ENCODE data around the gene PAX2.

PAX2 gene

GRCh38 chr10:100823194-100823593 lies 77.8 kb downstream of the PAX2 start:
- in situ Hi-C loops (cut with HindIII; ENCODE audit: low sequenced_read_pairs), result loop anchor here (5.0 kb wide), 1 partner anchor 61 kb away; no protein-coding TSS in a partner anchor
- TF ChIP-seq, protein P1, sequence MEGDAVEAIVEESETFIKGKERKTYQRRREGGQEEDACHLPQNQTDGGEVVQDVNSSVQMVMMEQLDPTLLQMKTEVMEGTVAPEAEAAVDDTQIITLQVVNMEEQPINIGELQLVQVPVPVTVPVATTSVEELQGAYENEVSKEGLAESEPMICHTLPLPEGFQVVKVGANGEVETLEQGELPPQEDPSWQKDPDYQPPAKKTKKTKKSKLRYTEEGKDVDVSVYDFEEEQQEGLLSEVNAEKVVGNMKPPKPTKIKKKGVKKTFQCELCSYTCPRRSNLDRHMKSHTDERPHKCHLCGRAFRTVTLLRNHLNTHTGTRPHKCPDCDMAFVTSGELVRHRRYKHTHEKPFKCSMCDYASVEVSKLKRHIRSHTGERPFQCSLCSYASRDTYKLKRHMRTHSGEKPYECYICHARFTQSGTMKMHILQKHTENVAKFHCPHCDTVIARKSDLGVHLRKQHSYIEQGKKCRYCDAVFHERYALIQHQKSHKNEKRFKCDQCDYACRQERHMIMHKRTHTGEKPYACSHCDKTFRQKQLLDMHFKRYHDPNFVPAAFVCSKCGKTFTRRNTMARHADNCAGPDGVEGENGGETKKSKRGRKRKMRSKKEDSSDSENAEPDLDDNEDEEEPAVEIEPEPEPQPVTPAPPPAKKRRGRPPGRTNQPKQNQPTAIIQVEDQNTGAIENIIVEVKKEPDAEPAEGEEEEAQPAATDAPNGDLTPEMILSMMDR (IDR thresholded peaks at IDR 0.05; ENCODE audit: low read depth, low read length, missing control alignments), result no peak

GRCh38 chr10:100824886-100825285 lies 79.5 kb downstream of the PAX2 start:
- H3K4me3 ChIP-seq (ENCODE audit: low read depth, low read length), result no peak overlapping the region
- no peak for DNase-seq (ENCODE audit: low read depth)
- in situ Hi-C loops (cut with HindIII; ENCODE audit: low sequenced_read_pairs), result loop anchor here (5.0 kb wide), 1 partner anchor 63 kb away; no protein-coding TSS in a partner anchor
- TF ChIP-seq, protein P1 (IDR thresholded peaks at IDR 0.05; ENCODE audit: low read depth, low read length, missing control alignments), result no peak

More at GRCh38 chr10:100823194-100823593, 77.8 kb downstream of the PAX2 start:
- H3K4me3 ChIP-seq (ENCODE audit: low read depth, low read length), result no peak overlapping the region
- no peak for DNase-seq (ENCODE audit: low read depth)

DNA sequence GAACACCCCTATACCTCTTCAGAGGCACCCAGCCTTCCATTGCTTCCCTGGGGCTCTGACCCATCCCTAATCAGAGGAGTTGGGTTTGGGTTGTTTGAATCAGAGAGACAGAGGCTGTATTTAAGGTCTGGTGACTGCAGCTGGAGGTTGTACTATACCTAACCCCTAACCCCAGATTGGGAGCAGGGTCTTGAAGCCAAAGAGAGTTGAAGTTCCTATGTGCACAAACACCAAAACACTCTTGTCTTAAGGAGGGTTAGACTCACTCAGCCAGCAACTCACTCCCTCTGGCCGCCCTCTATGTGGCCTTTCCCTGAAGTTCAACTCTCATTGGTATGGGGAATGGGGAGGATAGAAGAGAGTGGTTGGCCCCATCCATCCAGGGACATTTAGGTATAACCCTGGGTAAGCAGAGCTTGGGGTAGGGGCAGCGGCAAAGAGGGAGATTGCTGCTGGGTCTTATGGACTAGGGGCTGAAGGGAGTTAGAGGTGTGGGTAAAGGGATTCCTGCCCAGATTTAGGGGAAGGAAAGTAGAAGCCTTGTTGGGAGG lies 80.0 kb downstream of the PAX2 start:
- in situ Hi-C loops (cut with HindIII; ENCODE audit: low sequenced_read_pairs), result no loop called here
- H3K4me3 ChIP-seq (ENCODE audit: low read depth, low read length), result no peak overlapping the region
- DNase-seq (ENCODE audit: low read depth), result no peak
- TF ChIP-seq, protein P1 (IDR thresholded peaks at IDR 0.05; ENCODE audit: low read depth, low read length, missing control alignments), result no peak

DNA sequence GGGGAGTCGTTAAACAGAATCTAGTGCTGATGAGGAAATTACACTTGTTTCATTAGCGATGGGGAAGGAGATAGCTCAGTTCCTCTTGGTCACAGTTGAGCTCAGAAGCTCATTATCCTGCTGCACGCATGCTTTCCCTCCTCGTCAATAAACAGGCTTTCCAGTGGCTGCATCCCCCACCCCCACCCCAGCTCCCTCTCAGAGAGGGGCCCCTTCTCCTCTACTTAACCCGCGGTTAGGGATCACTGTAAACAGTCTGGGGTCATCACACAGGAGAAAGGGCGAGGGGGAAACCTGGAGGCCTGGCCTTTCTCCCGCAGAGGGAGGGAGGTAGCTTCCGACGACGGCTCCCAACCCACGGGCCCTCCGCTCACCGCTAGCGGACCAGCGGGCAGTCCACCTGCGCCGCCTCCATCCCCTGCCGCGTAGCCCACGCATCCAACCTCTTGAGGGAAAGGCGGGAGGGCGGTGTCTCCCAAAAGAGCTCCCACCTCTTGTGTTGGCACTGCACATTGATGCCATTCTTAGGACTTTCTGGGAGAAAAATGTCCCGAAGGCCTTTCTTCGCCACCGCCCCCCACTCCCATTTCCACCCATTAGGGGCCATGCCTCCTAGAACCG lies 80.8 kb downstream of the PAX2 start:
- H3K4me3 ChIP-seq (ENCODE audit: low read depth, low read length), result no peak overlapping the region
- in situ Hi-C loops (cut with HindIII; ENCODE audit: low sequenced_read_pairs), result no loop called here
- TF ChIP-seq, protein P1 (IDR thresholded peaks at IDR 0.05; ENCODE audit: low read depth, low read length, missing control alignments), result no peak
- DNase-seq (ENCODE audit: low read depth), result no peak

- TF ChIP-seq, protein P1 (IDR thresholded peaks at IDR 0.05; ENCODE audit: low read depth, low read length, missing control alignments), result no peak
- DNase-seq (ENCODE audit: low read depth), result no peak
- H3K4me3 ChIP-seq (ENCODE audit: low read depth, low read length), result no peak overlapping the region
- in situ Hi-C loops (cut with HindIII; ENCODE audit: low sequenced_read_pairs), result no loop called here
These were observed 81.2 kb downstream of the PAX2 start for GRCh38 chr10:100826661-100826982.

- in situ Hi-C loops (cut with HindIII; ENCODE audit: low sequenced_read_pairs), result no loop called here
- no peak overlapping the region for H3K4me3 ChIP-seq (ENCODE audit: low read depth, low read length)
- DNase-seq (ENCODE audit: low read depth), result no peak
These were observed 81.8 kb downstream of the PAX2 start for GRCh38 chr10:100826983-100827818.

More at GRCh38 chr10:100826983-100827818, 81.8 kb downstream of the PAX2 start:
- TF ChIP-seq, protein P1 (IDR thresholded peaks at IDR 0.05; ENCODE audit: low read depth, low read length, missing control alignments), result no peak

Data from astrocyte of the cerebellum (primary cell).